HCT116 (cell line): ENCODE results near the gene ATXN1. TPM values are rescaled to one million over a fixed set of nuclear protein-coding genes. Genes with fewer than 3 reads are reported as not detected.
A peak's percentile ranks its signal among the peaks of the same experiment; 100 is the strongest.

ENCODE experiments used
- ATAC-seq: fragments of 200-7000 bp; cut with Tn5 transposase; 2 replicates; pipeline ENCODE4 v1.9.1; 2020; ENCODE audit warnings: mild to moderate bottlenecking, moderate library complexity
- BruUV-seq: library from RNA; stranded (reverse); fragments of 400-500 nt; replicated peaks from 2 replicates; lab custom pipeline; 2021; lab: Mats Ljungman, UMichigan
- CTCF ChIA-PET: fragments of 300-600 bp; sonication (Branson Sonifier 250); formaldehyde crosslinking; loops from one replicate; lab custom pipeline; 2021; ENCODE audit warnings: antibody characterized with exemption; lab: Charles Lee
- POLR2A ChIA-PET: fragments of 300-600, 350-600 bp; sonication (Branson Sonifier 250); formaldehyde crosslinking; loops from one replicate; lab custom pipeline; 2021; ENCODE audit warnings: antibody characterized with exemption; lab: Charles Lee
- RAD21 ChIA-PET, 2 experiments: fragments of 300-600 bp; sonication (Branson Sonifier 250); formaldehyde crosslinking; loops; one replicate each; lab custom pipeline; 2023; ENCODE audit warnings: low total read pairs in 2 of 2; ENCODE audit not compliant: uncharacterized antibody in 2 of 2, unreplicated experiment in 2 of 2, low non-redundant PET in 1 of 2; lab: Charles Lee
- DNase-seq: peaks from one replicate; pipeline ENCODE4 v3.0.0-alpha.2; 2010; ENCODE audit warnings: low read depth, low spot score
- H2AFZ ChIP-seq: fragments of 200-600 bp; shearing (Covaris generic), sonication (generic); 2 replicates; pipeline ENCODE4 v1.6.1; 2017; ENCODE audit warnings: low read depth, mixed run types, mixed read lengths, antibody characterized with exemption, low read length; ENCODE audit not compliant: poor library complexity, severe bottlenecking
- H3K27ac ChIP-seq: 2 replicates; pipeline ENCODE4 v1.5.1; 2012; ENCODE audit warnings: low read depth, low read length
- H3K27me3 ChIP-seq: fragments of 200-600 bp; sonication (generic); 2 replicates; pipeline ENCODE4 v1.6.1; 2016; ENCODE audit warnings: mixed run types, low read length, mixed read lengths; ENCODE audit not compliant: insufficient read depth
- H3K36me3 ChIP-seq, 2 experiments: fragments of 200-500 bp in 1 of 2; fragments of 200-600 bp in 1 of 2; sonication (Bioruptor generic) in 1 of 2; sonication (generic) in 1 of 2; 2 replicates each; pipeline versions ENCODE4 v1.5.1 to v1.6.1; 2014 to 2016; ENCODE audit warnings: low read length in 2 of 2, inconsistent platforms in 1 of 2, mixed read lengths in 1 of 2, mixed run types in 1 of 2; ENCODE audit not compliant: insufficient read depth in 2 of 2, control insufficient read depth in 1 of 2
- H3K4me1 ChIP-seq, 2 experiments: fragments of 200-600 bp in 1 of 2; sonication (generic) in 1 of 2; 2 replicates each; pipeline versions ENCODE4 v1.5.1 to v1.6.1; 2012 to 2017; ENCODE audit warnings: low read length in 2 of 2, inconsistent platforms in 1 of 2, mild to moderate bottlenecking in 1 of 2, mixed read lengths in 1 of 2, mixed run types in 1 of 2, moderate library complexity in 1 of 2; ENCODE audit not compliant: insufficient read depth in 2 of 2, control insufficient read depth in 1 of 2
- H3K4me2 ChIP-seq: fragments of 200-600 bp; sonication (generic); 2 replicates; pipeline ENCODE4 v1.6.1; 2017; ENCODE audit warnings: mixed run types, low read length, mixed read lengths
- H3K4me3 ChIP-seq, 2 experiments: fragments of 200-600 bp in 1 of 2; sonication (generic) in 1 of 2; replicated peaks in 1 of 2; 2 replicates each; pipeline ENCODE4 v1.5.1; 2011 to 2016; ENCODE audit warnings: low read length in 2 of 2, control low read depth in 1 of 2, low read depth in 1 of 2, mild to moderate bottlenecking in 1 of 2, mixed read lengths in 1 of 2, mixed run types in 1 of 2
- H3K79me2 ChIP-seq: fragments of 200-600 bp; sonication (generic); 2 replicates; pipeline ENCODE4 v1.6.1; 2017; ENCODE audit warnings: mild to moderate bottlenecking, mixed run types, low read length, moderate library complexity, mixed read lengths; ENCODE audit not compliant: insufficient read depth
- H3K9ac ChIP-seq: fragments of 200-600 bp; sonication (generic); 2 replicates; pipeline ENCODE4 v1.6.1; 2016; ENCODE audit warnings: low read length, mixed read lengths
- H3K9me2 ChIP-seq: fragments of 200-600 bp; sonication (generic), shearing (Covaris generic); 2 replicates; pipeline ENCODE4 v1.6.1; 2017; ENCODE audit warnings: mixed run types, mild to moderate bottlenecking, moderate library complexity; ENCODE audit not compliant: insufficient read depth
- H3K9me3 ChIP-seq, 2 experiments: fragments of 200-500 bp in 1 of 2; fragments of 200-600 bp in 1 of 2; sonication (Bioruptor generic) in 1 of 2; sonication (generic) in 1 of 2; 2 replicates each; pipeline ENCODE4 v1.6.1; 2014 to 2017; ENCODE audit warnings: low read length in 2 of 2, mixed read lengths in 2 of 2, inconsistent platforms in 1 of 2, low read depth in 1 of 2, mild to moderate bottlenecking in 1 of 2, mixed run types in 1 of 2, moderate library complexity in 1 of 2; ENCODE audit not compliant: control insufficient read depth in 1 of 2, insufficient read depth in 1 of 2
- H4K20me1 ChIP-seq: fragments of 200-600 bp; sonication (generic), shearing (Covaris generic); 2 replicates; pipeline ENCODE4 v1.6.1; 2017; ENCODE audit warnings: mixed run types, mild to moderate bottlenecking, moderate library complexity; ENCODE audit not compliant: insufficient read depth
- CTCF ChIP-seq, 3 experiments: fragments of 200-600 bp in 1 of 3; sonication (generic) in 1 of 3; IDR thresholded peaks in 2 of 3; conservative IDR thresholded peaks in 1 of 3; 2 replicates each; pipeline ENCODE4 v1.5.1; 2012 to 2017; ENCODE audit warnings: low read depth in 2 of 3, low read length in 2 of 3, antibody characterized with exemption in 1 of 3, borderline replicate concordance in 1 of 3, control low read depth in 1 of 3, mild to moderate bottlenecking in 1 of 3, mixed read lengths in 1 of 3, mixed run types in 1 of 3, moderate library complexity in 1 of 3; ENCODE audit not compliant: insufficient read depth in 1 of 3
- EZH2 ChIP-seq: fragments of 200-600 bp; sonication (generic); IDR thresholded peaks from 2 replicates; pipeline ENCODE4 v1.6.1; 2017; ENCODE audit warnings: antibody characterized with exemption, mixed run types
- EZH2phosphoT487 ChIP-seq: fragments of 200-600 bp; IDR thresholded peaks from 2 replicates; pipeline ENCODE4 v1.6.1; 2018; ENCODE audit warnings: antibody characterized with exemption, borderline replicate concordance
- POLR2AphosphoS5 ChIP-seq: IDR thresholded peaks from 2 replicates; pipeline ENCODE4 v1.6.1; 2011; ENCODE audit warnings: mild to moderate bottlenecking, low read depth, low read length, moderate library complexity
- RAD21 ChIP-seq: IDR thresholded peaks from 2 replicates; pipeline ENCODE4 v1.6.1; 2012; ENCODE audit warnings: low read depth, mild to moderate bottlenecking
- SIN3A ChIP-seq: IDR thresholded peaks from 2 replicates; pipeline ENCODE4 v1.6.1; 2012; ENCODE audit warnings: low read depth
- SRF ChIP-seq: IDR thresholded peaks from 2 replicates; pipeline ENCODE4 v1.6.1; 2012; ENCODE audit warnings: low read depth
- ZBTB33 ChIP-seq: IDR thresholded peaks from 2 replicates; pipeline ENCODE4 v1.6.1; 2011; ENCODE audit warnings: mild to moderate bottlenecking, low read length, moderate library complexity; ENCODE audit not compliant: insufficient replicate concordance; ENCODE audit errors: extremely low read depth
- intact Hi-C: fragments of 100-400 bp; cut with micrococcal nuclease; formaldehyde crosslinking; loops from 2 replicates; pipeline ENCODE4 v1.10.0; 2022
- total RNA-seq: library from RNA; stranded (reverse); gene quantifications from one replicate; pipeline ENCODE4 v1.2.1, GENCODE V29; 2021; ENCODE audit not compliant: unreplicated experiment

Gene ATXN1
- total RNA-seq, 1 experiment from 2014 or later = 21.0 TPM

GRCh38 chr6:16712931-16713484 is 48.3 kb downstream of the ATXN1 start (continued):
- TF ChIP-seq CTCF (IDR thresholded peaks at IDR 0.05 in 2 of 3, conservative IDR thresholded peaks at IDR 0.05 in 1 of 3; ENCODE audit: borderline replicate concordance in 1 of 3, insufficient read depth in 1 of 3, low read depth in 2 of 3, low read length in 2 of 3) (peak in 2 of 3 experiments; percentile 47 to 57; a peak in 4 of 6 replicates), EZH2phosphoT487 (no peak), SRF (peak; percentile 79), EZH2 (no peak), ZBTB33 (no peak), SIN3A (peak; percentile 71; the same call in 1 of the 2 replicates), POLR2AphosphoS5 (peak; percentile 68; the same call in 1 of the 2 replicates)

GRCh38 chr6:16712255-16712930 is 48.9 kb downstream of the ATXN1 start:
- Histone ChIP-seq H2AFZ (peak overlapping the region; percentile 11), H3K9me2 (no peaks in the 10 kb centered on the region), H3K4me2 (peak overlapping the region; percentile 70), H3K79me2 (no peaks in the 10 kb centered on the region; the same call in 1 of the 2 replicates), H3K9me3 (no peaks in the 10 kb centered on the region), H3K27ac (peak overlapping the region; percentile 89), H3K36me3 (no peaks in the 10 kb centered on the region), H3K4me1 (peaks cover 33 to 41% of the 10 kb centered on the region in 2 experiments), H3K9ac (peak overlapping the region; percentile 55), H3K27me3 (no peaks in the 10 kb centered on the region)
- peak; percentile 35 for ATAC-seq
- intact Hi-C loops = loop anchor here (2.0 to 5.0 kb wide), 2 partner anchors 198 to 380 kb away; no protein-coding TSS in a partner anchor
- RAD21 ChIA-PET = interaction anchor here (0.9 to 1.1 kb wide), 5 partner anchors 12 to 201 kb away, joined by 3 read pairs; no protein-coding TSS in a partner anchor
- CTCF ChIA-PET = interaction anchor here (0.6 to 2.4 kb wide), 9 partner anchors 12 to 374 kb away, joined by 3 to 11 read pairs (median 4); no protein-coding TSS in a partner anchor
- DNase-seq = no peak
- TSS peak; percentile 83 for BruUV-seq
- POLR2A ChIA-PET = interaction anchor here (0.7 to 4.8 kb wide), 10 partner anchors 9 to 56 kb away, joined by 3 to 49 read pairs (median 4); partner anchors contain the start of gene ATXN1
- no peak for TF ChIP-seq RAD21
- TF ChIP-seq, all 23 proteins: peak for 0
- Histone ChIP-seq H4K20me1 (no peaks in the 10 kb centered on the region), H3K4me3 (peak overlapping the region in 1 of 2 experiments; percentile 38; a peak in 2 of 4 replicates)
